ENCODE results near the gene CCDC187. TPM values are rescaled to one million over a fixed set of nuclear protein-coding genes. Genes with fewer than 3 reads are reported as not detected.

CCDC187 gene
- total and polyA plus RNA-seq, 2 of the 8 experiments (the other 6 are each of a cell fraction or from before 2014, with no cell fraction given): 0.02 TPM; not detected in 1

- Histone ChIP-seq H2BK5ac (ENCODE audit: low read depth, low read length) (no peak overlapping the region), H2BK12ac (ENCODE audit: low read depth, low read length) (no peak overlapping the region), H2BK15ac (ENCODE audit: low read length) (no peak overlapping the region), H3K23ac (ENCODE audit: insufficient read length) (no peak overlapping the region), H3K36me3 (ENCODE audit: control insufficient read depth in 2 of 4, insufficient read depth in 4 of 4, low read length in 3 of 4) (no peaks in the 10 kb centered on the region; a peak in 1 of 8 replicates), H2BK120ac (replicated peaks; ENCODE audit: low read depth, low read length) (no peak overlapping the region), H3K56ac (replicated peaks; ENCODE audit: insufficient read length, low read depth, low read length) (no peak overlapping the region), H2BK20ac (ENCODE audit: low read length) (no peak overlapping the region), H3K27ac (ENCODE audit: low read depth, low read length) (no peak overlapping the region), H3K9me3 (ENCODE audit: insufficient read depth in 2 of 2, low read depth in 1 of 2, low read length in 1 of 2) (peaks cover 4 to 10% of the 10 kb centered on the region in 2 experiments; a peak in 2 of 4 replicates), H2AK5ac (ENCODE audit: low read depth, low read length) (no peak overlapping the region), H3K79me1 (ENCODE audit: low read depth, low read length) (no peaks in the 10 kb centered on the region), H3K27me3 (replicated peaks in 1 of 4; ENCODE audit: control insufficient read depth in 3 of 4, extremely low read depth in 1 of 4, insufficient read depth in 3 of 4, low read length in 3 of 4) (no peaks in the 10 kb centered on the region), H3K4me2 (ENCODE audit: insufficient read depth in 1 of 2, low read depth in 2 of 2, low read length in 2 of 2) (no peak overlapping the region), H3K4me3 (ENCODE audit: extremely low read depth in 1 of 4, insufficient read depth in 2 of 4, low read depth in 3 of 4, low read length in 4 of 4) (no peak overlapping the region), H2AFZ (ENCODE audit: low read length) (no peak overlapping the region), H3K9ac (replicated peaks in 1 of 4; ENCODE audit: extremely low read depth in 1 of 4, low read depth in 3 of 4, low read length in 3 of 4) (no peak overlapping the region), H4K8ac (ENCODE audit: extremely low read depth, insufficient read depth, low read length) (0 out of 2 replicates have a peak overlapping the region, but pooled peaks have one; percentile 35), H3K4me1 (replicated peaks in 1 of 4; ENCODE audit: control insufficient read depth in 3 of 4, insufficient read depth in 4 of 4, low read length in 3 of 4) (no peaks in the 10 kb centered on the region; a peak in 1 of 7 replicates), H4K20me1 (replicated peaks in 1 of 2; ENCODE audit: control insufficient read depth in 1 of 2, insufficient read depth in 2 of 2, low read length in 2 of 2) (peaks cover 0 to 15% of the 10 kb centered on the region in 2 experiments), H3K14ac (ENCODE audit: insufficient read length) (no peak overlapping the region), H4K5ac (ENCODE audit: insufficient read length, low read depth, low read length) (no peak overlapping the region), H3K4ac (replicated peaks; ENCODE audit: insufficient read length, low read depth, low read length) (no peak overlapping the region), H4K91ac (replicated peaks; ENCODE audit: insufficient read length, low read length) (no peak overlapping the region), H3K23me2 (ENCODE audit: low read depth, low read length) (peaks cover 11% of the 10 kb centered on the region; the same call in 1 of the 2 replicates), H3K18ac (ENCODE audit: extremely low read depth, low read length) (no peak overlapping the region), H3K79me2 (ENCODE audit: control insufficient read depth in 1 of 2, insufficient read depth in 2 of 2, low read length in 2 of 2) (no peaks in the 10 kb centered on the region)
- ChIA-PET CTCF (ENCODE audit: partially characterized antibody) (interaction anchor here (0.7 to 2.1 kb wide), 2 partner anchors 11 to 93 kb away, joined by 3 to 10 read pairs; no protein-coding TSS in a partner anchor), POLR2A (ENCODE audit: partially characterized antibody) (no interaction called here)
- 93% methylated on average over 15 of the region's 16 CpGs; no CpG with 5 or more reads in 1 of the 2 experiments for WGBS, 2 experiments (ENCODE audit: extremely low coverage in 1 of 2, insufficient coverage in 1 of 2, insufficient read length in 1 of 2, insufficient replicate concordance in 2 of 2, low coverage in 1 of 2, low lambda C conversion rate in 2 of 2, missing lambda C conversion rate in 1 of 2)
- DNase-seq (ENCODE audit: low read depth in 1 of 2, low spot score in 2 of 2): no peak
- no peak for FAIRE-seq
- TF ChIP-seq JUND (IDR thresholded peaks at IDR 0.05; ENCODE audit: low read length) (no peak), KDM5A (IDR thresholded peaks at IDR 0.05; ENCODE audit: low read length) (no peak), KDM4A (IDR thresholded peaks at IDR 0.05; ENCODE audit: low read depth, low read length, severe bottlenecking) (no peak), SP1 (IDR thresholded peaks at IDR 0.05; ENCODE audit: low read depth, low read length) (no peak), MAFK (IDR thresholded peaks at IDR 0.05; ENCODE audit: low read depth, low read length) (no peak), FOSL1 (IDR thresholded peaks at IDR 0.05; ENCODE audit: insufficient read depth, low read depth, low read length) (no peak), CTBP2 (IDR thresholded peaks at IDR 0.05; ENCODE audit: borderline replicate concordance, insufficient read depth, insufficient read length, low read length) (no peak), SIX5 (IDR thresholded peaks at IDR 0.05; ENCODE audit: low read depth, low read length) (no peak), GABPA (IDR thresholded peaks at IDR 0.05; ENCODE audit: borderline replicate concordance, insufficient read depth, low read length) (no peak), TEAD4 (IDR thresholded peaks at IDR 0.05; ENCODE audit: low read depth, low read length) (no peak), SP4 (IDR thresholded peaks at IDR 0.05; ENCODE audit: low read length) (no peak)
- TF ChIP-seq, protein P1, sequence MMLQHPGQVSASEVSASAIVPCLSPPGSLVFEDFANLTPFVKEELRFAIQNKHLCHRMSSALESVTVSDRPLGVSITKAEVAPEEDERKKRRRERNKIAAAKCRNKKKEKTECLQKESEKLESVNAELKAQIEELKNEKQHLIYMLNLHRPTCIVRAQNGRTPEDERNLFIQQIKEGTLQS (IDR thresholded peaks at IDR 0.05; ENCODE audit: insufficient read depth, low read depth, low read length): no peak
Measured at GRCh38 chr9:136295055-136295454, 8.8 kb downstream of the CCDC187 start.
